HG02759 (cell line): ENCODE results near the gene SH2D2A.
A peak's percentile ranks its signal among the peaks of the same experiment; 100 is the strongest.
"Not testable (repeated sequence)": the region's sequence is repeated elsewhere in the genome, so short reads cannot be mapped to it uniquely, and the experiment has no call there.

ENCODE experiments used
- ATAC-seq: cut with Tn5 transposase; IDR thresholded peaks from one replicate; pipeline ENCODE4 v1.9.1; 2021; ENCODE audit warnings: mild to moderate bottlenecking, moderate library complexity; ENCODE audit not compliant: unreplicated experiment

SH2D2A gene

GRCh38 chr1:156775799-156776198, 40.8 kb downstream of the SH2D2A start:
- ATAC-seq = no peak

GRCh38 chr1:156773607-156774006, 43.0 kb downstream of the SH2D2A start:
- ATAC-seq = no peak

GRCh38 chr1:156772728-156773497, 43.7 kb downstream of the SH2D2A start:
- no peak for ATAC-seq

- no peak for ATAC-seq
These were observed 44.4 kb downstream of the SH2D2A start for GRCh38 chr1:156772222-156772621.

GRCh38 chr1:156768610-156769295, 47.9 kb downstream of the SH2D2A start:
- ATAC-seq = no peak

- ATAC-seq = peak; percentile 11
These were observed 48.6 kb downstream of the SH2D2A start for GRCh38 chr1:156767879-156768604.

GRCh38 chr1:156767101-156767878, 49.4 kb downstream of the SH2D2A start, which contains the start of gene PRCC:
TSS of gene PRCC (plus strand) at chr1:156767535. CDS start at chr1:156767772, 237 bp downstream.
- ATAC-seq = peak; percentile 95

- peak; percentile 12 for ATAC-seq
These were observed 50.1 kb downstream of the SH2D2A start for GRCh38 chr1:156766298-156767100.

- ATAC-seq = no peak
These were observed 51.0 kb downstream of the SH2D2A start for GRCh38 chr1:156765666-156766065.

GRCh38 chr1:156765136-156765535, 51.5 kb downstream of the SH2D2A start:
- not testable (repeated sequence) for ATAC-seq

- no peak for ATAC-seq
These were observed 55.9 kb downstream of the SH2D2A start for GRCh38 chr1:156760796-156761104.

- ATAC-seq = no peak
These were observed 56.4 kb downstream of the SH2D2A start for GRCh38 chr1:156760092-156760795.

GRCh38 chr1:156757572-156758253, 58.9 kb downstream of the SH2D2A start:
- ATAC-seq = not testable (repeated sequence)

- ATAC-seq = no peak
These were observed 60.3 kb downstream of the SH2D2A start for GRCh38 chr1:156756355-156756754.
